ENCODE results near the gene DMWD. TPM values are rescaled to one million over a fixed set of nuclear protein-coding genes. Genes with fewer than 3 reads are reported as not detected.

Gene DMWD
- total and polyA plus RNA-seq, 2 of the 13 experiments (the other 11 are each of a cell fraction or from before 2014, with no cell fraction given): 10.3 to 14.9 TPM

DNA sequence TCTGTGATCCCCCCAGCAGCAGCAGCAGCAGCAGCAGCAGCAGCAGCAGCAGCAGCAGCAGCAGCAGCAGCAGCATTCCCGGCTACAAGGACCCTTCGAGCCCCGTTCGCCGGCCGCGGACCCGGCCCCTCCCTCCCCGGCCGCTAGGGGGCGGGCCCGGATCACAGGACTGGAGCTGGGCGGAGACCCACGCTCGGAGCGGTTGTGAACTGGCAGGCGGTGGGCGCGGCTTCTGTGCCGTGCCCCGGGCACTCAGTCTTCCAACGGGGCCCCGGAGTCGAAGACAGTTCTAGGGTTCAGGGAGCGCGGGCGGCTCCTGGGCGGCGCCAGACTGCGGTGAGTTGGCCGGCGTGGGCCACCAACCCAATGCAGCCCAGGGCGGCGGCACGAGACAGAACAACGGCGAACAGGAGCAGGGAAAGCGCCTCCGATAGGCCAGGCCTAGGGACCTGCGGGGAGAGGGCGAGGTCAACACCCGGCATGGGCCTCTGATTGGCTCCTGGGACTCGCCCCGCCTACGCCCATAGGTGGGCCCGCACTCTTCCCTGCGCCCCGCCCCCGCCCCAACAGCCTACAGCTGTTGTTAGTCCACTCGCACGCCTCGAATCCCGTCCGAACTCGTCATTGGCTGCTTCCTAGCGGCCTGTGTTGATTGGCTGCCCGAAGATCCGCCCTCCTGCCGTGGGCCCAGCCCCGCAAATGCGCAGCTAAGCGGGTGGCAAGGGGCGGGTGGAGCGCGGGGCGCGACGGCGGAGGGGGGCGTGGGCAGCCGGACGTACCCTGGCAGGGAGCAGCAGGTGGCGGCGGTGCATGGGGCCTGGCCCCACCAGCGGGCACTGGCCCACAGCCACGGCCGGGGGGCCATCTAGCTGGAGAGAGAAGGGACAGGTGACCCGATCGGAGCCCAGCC, 22.2 kb downstream of the DMWD start (continued):
- TF ChIP-seq PBX3 (CRISPR knock-in tag; IDR thresholded peaks at IDR 0.05; ENCODE audit: borderline replicate concordance) (0 out of 2 replicates have a peak, but pooled peaks have one; percentile 21), ZNF414 (CRISPR knock-in tag; IDR thresholded peaks at IDR 0.05) (peak; percentile 48; the same call in 1 of the 2 replicates), ZNF224 (CRISPR knock-in tag; IDR thresholded peaks at IDR 0.05) (0 out of 2 replicates have a peak, but pooled peaks have one; percentile 70), MIXL1 (CRISPR knock-in tag; IDR thresholded peaks at IDR 0.05) (peak; percentile 3; the same call in 1 of the 2 replicates), ARID5B (CRISPR knock-in tag; IDR thresholded peaks at IDR 0.05) (0 out of 2 replicates have a peak, but pooled peaks have one; percentile 35), LCORL (IDR thresholded peaks at IDR 0.05) (no peak), LCORL (CRISPR knock-in tag; IDR thresholded peaks at IDR 0.05) (peak; percentile 47), SIX1 (CRISPR knock-in tag; IDR thresholded peaks at IDR 0.05; ENCODE audit: borderline replicate concordance) (0 out of 2 replicates have a peak, but pooled peaks have one; percentile 17), RAD51 (IDR thresholded peaks at IDR 0.05; ENCODE audit: borderline replicate concordance) (no peak), HIVEP1 (CRISPR knock-in tag; IDR thresholded peaks at IDR 0.05) (peak; percentile 73; the same call in 1 of the 2 replicates), ZKSCAN8 (CRISPR knock-in tag; IDR thresholded peaks at IDR 0.05; ENCODE audit: borderline replicate concordance) (peak; percentile 41; the same call in 1 of the 2 replicates), ZNF580 (CRISPR knock-in tag; IDR thresholded peaks at IDR 0.05; ENCODE audit: borderline replicate concordance, low read depth) (peak; percentile 74; the same call in 1 of the 2 replicates)
- TF ChIP-seq, protein P1, sequence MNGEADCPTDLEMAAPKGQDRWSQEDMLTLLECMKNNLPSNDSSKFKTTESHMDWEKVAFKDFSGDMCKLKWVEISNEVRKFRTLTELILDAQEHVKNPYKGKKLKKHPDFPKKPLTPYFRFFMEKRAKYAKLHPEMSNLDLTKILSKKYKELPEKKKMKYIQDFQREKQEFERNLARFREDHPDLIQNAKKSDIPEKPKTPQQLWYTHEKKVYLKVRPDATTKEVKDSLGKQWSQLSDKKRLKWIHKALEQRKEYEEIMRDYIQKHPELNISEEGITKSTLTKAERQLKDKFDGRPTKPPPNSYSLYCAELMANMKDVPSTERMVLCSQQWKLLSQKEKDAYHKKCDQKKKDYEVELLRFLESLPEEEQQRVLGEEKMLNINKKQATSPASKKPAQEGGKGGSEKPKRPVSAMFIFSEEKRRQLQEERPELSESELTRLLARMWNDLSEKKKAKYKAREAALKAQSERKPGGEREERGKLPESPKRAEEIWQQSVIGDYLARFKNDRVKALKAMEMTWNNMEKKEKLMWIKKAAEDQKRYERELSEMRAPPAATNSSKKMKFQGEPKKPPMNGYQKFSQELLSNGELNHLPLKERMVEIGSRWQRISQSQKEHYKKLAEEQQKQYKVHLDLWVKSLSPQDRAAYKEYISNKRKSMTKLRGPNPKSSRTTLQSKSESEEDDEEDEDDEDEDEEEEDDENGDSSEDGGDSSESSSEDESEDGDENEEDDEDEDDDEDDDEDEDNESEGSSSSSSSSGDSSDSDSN (CRISPR knock-in tag; IDR thresholded peaks at IDR 0.05): peak; percentile 43; the same call in 1 of the 2 replicates
- TF ChIP-seq, protein P2, sequence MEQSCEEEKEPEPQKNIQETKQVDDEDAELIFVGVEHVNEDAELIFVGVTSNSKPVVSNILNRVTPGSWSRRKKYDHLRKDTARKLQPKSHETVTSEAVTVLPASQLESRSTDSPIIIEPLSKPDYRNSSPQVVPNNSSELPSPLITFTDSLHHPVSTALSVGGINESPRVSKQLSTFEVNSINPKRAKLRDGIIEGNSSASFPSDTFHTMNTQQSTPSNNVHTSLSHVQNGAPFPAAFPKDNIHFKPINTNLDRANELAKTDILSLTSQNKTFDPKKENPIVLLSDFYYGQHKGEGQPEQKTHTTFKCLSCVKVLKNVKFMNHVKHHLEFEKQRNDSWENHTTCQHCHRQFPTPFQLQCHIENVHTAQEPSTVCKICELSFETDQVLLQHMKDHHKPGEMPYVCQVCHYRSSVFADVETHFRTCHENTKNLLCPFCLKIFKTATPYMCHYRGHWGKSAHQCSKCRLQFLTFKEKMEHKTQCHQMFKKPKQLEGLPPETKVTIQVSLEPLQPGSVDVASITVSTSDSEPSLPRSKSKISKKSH (CRISPR knock-in tag; IDR thresholded peaks at IDR 0.05; ENCODE audit: borderline replicate concordance): peak; percentile 59
